Transverse colon (tissue), 4 donors: ENCODE measurements around the gene PTPRB. TPM values are rescaled to one million over a fixed set of nuclear protein-coding genes. Genes with fewer than 3 reads are reported as not detected.

Source experiments
- DNase-seq: peaks from one replicate; pipeline ENCODE4 v3.0.0-alpha.2; 2019
- H3K27ac ChIP-seq, 4 donors: fragments of 200-600 bp; sonication (generic); 2 replicates each; pipeline ENCODE4 v1.5.1; 2016 to 2018; ENCODE audit warnings: inconsistent platforms in 4 of 4
- H3K27me3 ChIP-seq: fragments of 200-600 bp; sonication (generic); 2 replicates; pipeline ENCODE4 v1.5.1; 2017; ENCODE audit warnings: inconsistent platforms
- H3K36me3 ChIP-seq, 4 donors: fragments of 200-600 bp; sonication (generic); 2 replicates each; pipeline ENCODE4 v1.5.1; 2017 to 2019; ENCODE audit warnings: inconsistent platforms in 4 of 4
- H3K4me1 ChIP-seq, 4 donors: fragments of 200-600 bp; sonication (generic); 2 replicates each; pipeline ENCODE4 v1.5.1; 2017 to 2020; ENCODE audit warnings: inconsistent platforms in 4 of 4
- H3K4me3 ChIP-seq, 4 donors: fragments of 200-600 bp; sonication (generic); 1 replicate in 1 of 4; 2 replicates in 3 of 4; pipeline versions ENCODE4 v1.5.1 to v1.6.1; 2017 to 2019; ENCODE audit warnings: inconsistent platforms in 4 of 4
- H3K9me3 ChIP-seq, 2 donors: fragments of 200-600 bp; sonication (generic); 2 replicates each; pipeline ENCODE4 v1.5.1; 2017 to 2019; ENCODE audit warnings: inconsistent platforms in 2 of 2
- EP300 ChIP-seq: sonication (generic); formaldehyde crosslinking; IDR thresholded peaks from one replicate; pipeline ENCODE4 v1.6.1; 2017; ENCODE audit warnings: antibody characterized with exemption, low read depth
- POLR2A ChIP-seq: fragments of 450-650 bp; IDR thresholded peaks from one replicate; pipeline ENCODE4 v1.6.1; 2016; ENCODE audit warnings: antibody characterized with exemption, mild to moderate bottlenecking, moderate library complexity
- POLR2AphosphoS5 ChIP-seq, 3 donors: sonication (generic); formaldehyde crosslinking; IDR thresholded peaks; one replicate each; pipeline ENCODE4 v1.6.1; 2016; ENCODE audit warnings: antibody characterized with exemption in 3 of 3
- WGBS, 2 donors: methylation state at CpG; one replicate each; pipeline ENCODE4 v1.1.5; 2018; ENCODE audit warnings: low coverage in 1 of 2; 5-methylcytosine and 5-hydroxymethylcytosine counted together
- in situ Hi-C, 4 donors: fragments of 200-750 bp; cut with MboI; loops; one replicate each; pipeline versions ENCODE4 v1.15.0 to v1.15.1; 2017; ENCODE audit warnings: low sequenced_read_pairs in 3 of 4, low pct_ligation_motif_present in 1 of 4, low pct_unique_long_range_greater_than_20kb in 1 of 4
- intact Hi-C: fragments of 100-400 bp; cut with DNase I; formaldehyde crosslinking; loops from one replicate; pipeline ENCODE4 v1.15.1; 2023; ENCODE audit warnings: low total_unique reads
- total RNA-seq, 4 donors: library from RNA; depleted of rRNA; stranded (reverse); fragments of >200 nt; gene quantifications; one replicate each; pipeline ENCODE4 v1.1.0, GENCODE V29; 2016
- TF ChIP-seq, protein P1 (sequence below), 5 experiments: fragments of 200-600 bp in 3 of 5; fragments of 450-650 bp in 2 of 5; sonication (generic) in 3 of 5; IDR thresholded peaks; 1 replicate in 2 of 5; 2 replicates in 3 of 5; pipeline ENCODE4 v1.5.1; 2016 to 2017; ENCODE audit warnings: antibody characterized with exemption in 5 of 5, inconsistent platforms in 3 of 5, mild to moderate bottlenecking in 2 of 5, moderate library complexity in 1 of 5

Gene PTPRB
- total RNA-seq, 4 donors from 2014 or later: 17.2 to 29.7 (median 26.2) TPM

DNA sequence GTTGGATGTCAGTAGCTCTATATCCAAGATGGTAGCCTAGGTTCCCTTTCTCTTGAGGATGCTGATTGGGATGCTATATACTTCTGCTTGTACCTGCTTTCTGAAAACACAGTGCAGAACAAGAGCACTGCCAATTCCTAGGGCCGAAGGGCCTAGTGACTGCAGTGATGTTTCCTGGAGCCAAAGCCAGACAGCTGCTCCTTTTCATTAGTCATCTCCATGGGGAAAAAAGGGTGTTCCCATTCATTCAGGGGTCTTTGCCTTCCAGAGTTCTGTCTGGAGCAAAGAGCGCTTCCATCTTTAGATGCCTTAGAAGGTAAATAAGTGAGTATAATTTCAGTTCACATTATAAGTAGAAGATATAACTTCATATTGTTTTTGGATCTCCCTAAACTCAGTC is 85.5 kb downstream of the PTPRB start:
- in situ Hi-C loops (loop anchor here in 1 of 4 donors (25.0 kb wide), 1 partner anchor 339 kb away; no protein-coding TSS in a partner anchor), intact Hi-C loops (no loop called here)
- Histone ChIP-seq H3K4me1 (no peaks in the 10 kb centered on the region), H3K27ac (no peak overlapping the region), H3K9me3 (no peaks in the 10 kb centered on the region), H3K4me3 (no peak overlapping the region), H3K27me3 (no peaks in the 10 kb centered on the region), H3K36me3 (no peaks in the 10 kb centered on the region)
- WGBS, 2 donors: 70 to 100% methylated on average over 1 to 2 of the region's 2 CpGs
- TF ChIP-seq, protein P1, sequence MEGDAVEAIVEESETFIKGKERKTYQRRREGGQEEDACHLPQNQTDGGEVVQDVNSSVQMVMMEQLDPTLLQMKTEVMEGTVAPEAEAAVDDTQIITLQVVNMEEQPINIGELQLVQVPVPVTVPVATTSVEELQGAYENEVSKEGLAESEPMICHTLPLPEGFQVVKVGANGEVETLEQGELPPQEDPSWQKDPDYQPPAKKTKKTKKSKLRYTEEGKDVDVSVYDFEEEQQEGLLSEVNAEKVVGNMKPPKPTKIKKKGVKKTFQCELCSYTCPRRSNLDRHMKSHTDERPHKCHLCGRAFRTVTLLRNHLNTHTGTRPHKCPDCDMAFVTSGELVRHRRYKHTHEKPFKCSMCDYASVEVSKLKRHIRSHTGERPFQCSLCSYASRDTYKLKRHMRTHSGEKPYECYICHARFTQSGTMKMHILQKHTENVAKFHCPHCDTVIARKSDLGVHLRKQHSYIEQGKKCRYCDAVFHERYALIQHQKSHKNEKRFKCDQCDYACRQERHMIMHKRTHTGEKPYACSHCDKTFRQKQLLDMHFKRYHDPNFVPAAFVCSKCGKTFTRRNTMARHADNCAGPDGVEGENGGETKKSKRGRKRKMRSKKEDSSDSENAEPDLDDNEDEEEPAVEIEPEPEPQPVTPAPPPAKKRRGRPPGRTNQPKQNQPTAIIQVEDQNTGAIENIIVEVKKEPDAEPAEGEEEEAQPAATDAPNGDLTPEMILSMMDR (IDR thresholded peaks at IDR 0.05): no peak
- TF ChIP-seq POLR2AphosphoS5 (IDR thresholded peaks at IDR 0.05): no peak
- TF ChIP-seq POLR2A: no peak
- TF ChIP-seq EP300: no peak
- no peak for DNase-seq

DNA sequence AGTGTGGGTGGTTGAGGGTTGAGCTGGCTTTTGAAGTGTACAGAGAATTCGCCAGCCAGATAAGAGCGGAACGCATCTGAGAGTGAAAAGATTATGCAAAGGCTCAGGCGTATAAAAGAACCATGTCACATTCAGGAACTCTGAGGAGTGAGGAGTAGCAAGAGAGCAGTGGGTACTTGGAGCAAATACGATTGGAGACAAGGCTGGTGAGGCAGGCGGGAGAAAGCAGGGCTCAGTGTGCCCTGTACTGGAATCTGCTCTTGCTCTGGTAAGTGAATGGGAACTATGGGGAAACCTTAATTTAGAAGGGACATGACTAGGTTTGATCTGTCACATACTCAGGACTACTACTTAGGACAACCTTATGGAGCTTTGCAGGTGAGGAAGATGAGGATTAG is 87.0 kb downstream of the PTPRB start:
- Histone ChIP-seq H3K4me1 (no peaks in the 10 kb centered on the region), H3K9me3 (no peaks in the 10 kb centered on the region), H3K27ac (no peak overlapping the region), H3K36me3 (no peaks in the 10 kb centered on the region), H3K4me3 (no peak overlapping the region), H3K27me3 (no peaks in the 10 kb centered on the region)
- no peak for DNase-seq
- in situ Hi-C loops: loop anchor here in 1 of 4 donors (25.0 kb wide), 1 partner anchor 338 kb away; no protein-coding TSS in a partner anchor
- intact Hi-C loops: no loop called here
- TF ChIP-seq POLR2A: no peak
- no peak for TF ChIP-seq EP300
- TF ChIP-seq, protein P1 (IDR thresholded peaks at IDR 0.05): no peak
- TF ChIP-seq POLR2AphosphoS5 (IDR thresholded peaks at IDR 0.05): no peak
- 85 to 100% methylated on average over 1 to 5 of the region's 6 CpGs for WGBS, 2 donors

DNA sequence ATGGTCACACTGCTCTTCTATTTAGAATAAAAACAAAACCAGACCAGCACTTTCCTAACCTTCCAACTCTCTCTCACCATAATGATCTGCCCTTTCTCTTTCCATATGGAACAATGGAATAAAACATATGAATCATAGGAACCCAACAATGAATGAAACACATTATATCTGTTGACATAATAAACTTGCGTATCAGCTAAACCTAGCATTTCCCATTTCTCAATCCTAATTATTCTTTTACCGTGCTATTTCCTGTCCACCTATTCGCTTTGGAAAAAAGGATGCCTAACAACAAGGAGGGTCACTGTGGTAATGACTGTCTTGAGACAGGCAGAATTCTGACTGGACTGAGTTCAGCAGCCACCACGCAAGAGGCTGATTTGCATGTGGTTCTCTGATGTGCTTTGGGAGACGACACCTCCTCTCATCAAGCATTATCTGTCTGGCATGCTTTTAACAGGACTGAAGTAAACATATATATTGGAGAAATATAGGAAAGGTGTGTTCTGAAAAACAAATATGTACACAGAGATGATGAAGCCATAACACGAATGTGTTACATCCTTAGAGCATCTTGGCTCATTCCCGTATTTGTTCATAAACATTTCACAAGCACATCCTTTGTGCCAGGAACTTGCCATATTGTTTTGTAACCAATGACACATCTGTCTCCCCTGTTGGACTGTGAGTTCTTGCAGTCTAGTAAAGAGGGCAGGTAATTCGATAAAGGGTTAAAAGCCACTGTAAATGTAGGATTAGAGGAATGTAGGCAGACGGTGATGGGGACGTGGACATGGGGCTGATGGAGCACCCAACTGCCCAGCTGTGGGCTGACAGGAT is 87.7 kb downstream of the PTPRB start:
- no peaks in the 10 kb centered on the region for H3K4me1 ChIP-seq
- no peak for DNase-seq
- no peaks in the 10 kb centered on the region for H3K36me3 ChIP-seq
- in situ Hi-C loops (loop anchor here in 1 of 4 donors (25.0 kb wide), 1 partner anchor 337 kb away; no protein-coding TSS in a partner anchor), intact Hi-C loops (no loop called here)
- H3K4me3 ChIP-seq: no peak overlapping the region
- TF ChIP-seq, protein P1 (IDR thresholded peaks at IDR 0.05): no peak
- TF ChIP-seq POLR2A: no peak
- TF ChIP-seq POLR2AphosphoS5 (IDR thresholded peaks at IDR 0.05): no peak
- TF ChIP-seq EP300: no peak
- 76 to 82% methylated on average over 10 of the region's 10 CpGs for whole genome bisulfite sequencing, 2 donors
- no peaks in the 10 kb centered on the region for H3K27me3 ChIP-seq
- no peak overlapping the region for H3K27ac ChIP-seq
- no peaks in the 10 kb centered on the region for H3K9me3 ChIP-seq

DNA sequence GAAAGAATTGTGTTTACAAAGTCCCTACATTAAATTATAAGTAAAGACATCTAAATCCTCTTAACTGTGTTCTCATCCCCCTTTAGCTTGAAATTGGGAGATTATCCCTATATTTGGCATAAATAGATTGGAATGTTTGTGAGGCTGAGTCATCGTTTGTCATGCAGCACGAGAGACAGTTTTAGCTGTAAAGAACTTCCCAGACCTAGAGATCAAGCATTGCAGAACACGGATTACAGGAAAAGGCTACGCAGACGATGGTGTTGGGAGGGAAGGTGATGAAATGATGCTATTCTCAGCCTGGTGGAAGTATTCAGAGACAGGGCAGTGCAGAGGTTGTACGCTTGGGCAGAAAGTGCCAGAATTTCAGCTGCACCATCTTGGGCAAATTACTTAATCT is 93.8 kb downstream of the PTPRB start:
- Histone ChIP-seq H3K4me3 (no peak overlapping the region), H3K9me3 (no peaks in the 10 kb centered on the region), H3K27me3 (no peaks in the 10 kb centered on the region), H3K36me3 (no peaks in the 10 kb centered on the region), H3K27ac (no peak overlapping the region), H3K4me1 (peaks cover 0 to 17% (median 7%) of the 10 kb centered on the region in 4 donors)
- intact Hi-C loops (no loop called here), in situ Hi-C loops (no loop called here)
- no peak for TF ChIP-seq POLR2AphosphoS5 (IDR thresholded peaks at IDR 0.05)
- TF ChIP-seq, protein P1 (IDR thresholded peaks at IDR 0.05): no peak
- TF ChIP-seq EP300: no peak
- TF ChIP-seq POLR2A: no peak
- DNase-seq: no peak
- 45 to 60% methylated on average over 2 to 6 of the region's 6 CpGs for WGBS, 2 donors
